AG10803 (cell line): Measurements from ENCODE around the gene APLP1.
"Not testable (repeated sequence)": the region's sequence is repeated elsewhere in the genome, so short reads cannot be mapped to it uniquely, and the experiment has no call there.

Source experiments
- DNase-seq: peaks from one replicate; pipeline ENCODE4 v3.0.0; 2010; ENCODE audit warnings: low read depth
- H3K4me3 ChIP-seq: 2 replicates; pipeline ENCODE4 v1.5.1; 2011; ENCODE audit warnings: mild to moderate bottlenecking, low read length, control low read depth
- TF ChIP-seq, protein P1 (sequence below): conservative IDR thresholded peaks from 2 replicates; pipeline ENCODE4 v1.5.1; 2011; ENCODE audit warnings: mild to moderate bottlenecking, low read length, control low read depth, inconsistent platforms

The APLP1 gene

DNA sequence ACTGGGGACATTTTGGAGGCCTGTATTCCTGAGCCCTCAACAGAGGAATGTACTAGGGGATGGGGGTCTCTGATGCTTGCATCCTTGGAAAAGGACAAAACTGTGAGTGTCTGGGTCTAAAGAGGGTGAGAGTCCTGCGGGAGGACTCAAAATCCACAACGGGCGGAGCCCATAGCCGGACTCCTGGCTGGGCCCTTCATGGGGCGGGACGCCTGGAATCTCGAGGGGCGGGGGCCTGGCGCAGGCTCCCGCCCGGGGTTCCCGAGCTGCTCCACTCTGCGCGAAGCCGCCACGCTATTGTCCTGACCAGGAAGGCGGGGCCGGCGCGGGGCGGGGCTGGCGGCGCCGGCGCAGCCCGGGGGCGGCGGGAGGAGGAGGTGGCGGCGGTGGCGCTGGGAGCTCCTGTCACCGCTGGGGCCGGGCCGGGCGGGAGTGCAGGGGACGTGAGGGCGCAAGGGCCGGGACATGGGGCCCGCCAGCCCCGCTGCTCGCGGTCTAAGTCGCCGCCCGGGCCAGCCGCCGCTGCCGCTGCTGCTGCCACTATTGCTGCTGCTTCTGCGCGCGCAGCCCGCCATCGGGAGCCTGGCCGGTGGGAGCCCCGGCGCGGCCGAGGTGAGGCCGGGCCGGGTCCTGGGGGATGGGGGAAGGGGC, at the start of gene APLP1:
TSS of gene APLP1 (plus strand) at position 403 of the 651 bp plus-strand sequence. CDS start at position 466, 63 bp downstream.
- H3K4me3 ChIP-seq: peak within 1 kb of the TSS; percentile 39
- peak; percentile 39 for DNase-seq

DNA sequence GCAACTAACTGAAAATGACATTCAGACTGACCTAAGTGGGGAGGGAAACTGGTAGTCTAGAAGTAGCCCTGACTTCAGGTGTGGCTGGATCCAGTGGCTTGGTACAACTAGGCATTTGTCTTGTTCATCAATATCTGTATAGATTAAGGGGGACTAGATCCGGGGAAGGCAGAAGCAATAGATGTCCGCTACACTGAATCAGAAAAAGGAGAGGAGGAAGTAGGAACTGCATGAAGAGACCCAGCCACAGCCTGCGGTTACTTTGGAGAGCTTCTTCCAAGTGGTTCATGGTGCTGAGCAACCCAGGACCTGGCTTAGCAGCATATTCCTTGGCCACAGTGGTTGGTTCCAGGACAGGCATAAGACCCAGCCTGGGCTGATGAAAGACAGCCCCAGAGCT, 45.8 kb upstream of the APLP1 start:
- DNase-seq: no peak
- TF ChIP-seq, protein P1, sequence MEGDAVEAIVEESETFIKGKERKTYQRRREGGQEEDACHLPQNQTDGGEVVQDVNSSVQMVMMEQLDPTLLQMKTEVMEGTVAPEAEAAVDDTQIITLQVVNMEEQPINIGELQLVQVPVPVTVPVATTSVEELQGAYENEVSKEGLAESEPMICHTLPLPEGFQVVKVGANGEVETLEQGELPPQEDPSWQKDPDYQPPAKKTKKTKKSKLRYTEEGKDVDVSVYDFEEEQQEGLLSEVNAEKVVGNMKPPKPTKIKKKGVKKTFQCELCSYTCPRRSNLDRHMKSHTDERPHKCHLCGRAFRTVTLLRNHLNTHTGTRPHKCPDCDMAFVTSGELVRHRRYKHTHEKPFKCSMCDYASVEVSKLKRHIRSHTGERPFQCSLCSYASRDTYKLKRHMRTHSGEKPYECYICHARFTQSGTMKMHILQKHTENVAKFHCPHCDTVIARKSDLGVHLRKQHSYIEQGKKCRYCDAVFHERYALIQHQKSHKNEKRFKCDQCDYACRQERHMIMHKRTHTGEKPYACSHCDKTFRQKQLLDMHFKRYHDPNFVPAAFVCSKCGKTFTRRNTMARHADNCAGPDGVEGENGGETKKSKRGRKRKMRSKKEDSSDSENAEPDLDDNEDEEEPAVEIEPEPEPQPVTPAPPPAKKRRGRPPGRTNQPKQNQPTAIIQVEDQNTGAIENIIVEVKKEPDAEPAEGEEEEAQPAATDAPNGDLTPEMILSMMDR: no peak
- no peak overlapping the region for H3K4me3 ChIP-seq

More for the DNA sequence above, at the start of gene APLP1:
- TF ChIP-seq, protein P1: no peak

DNA sequence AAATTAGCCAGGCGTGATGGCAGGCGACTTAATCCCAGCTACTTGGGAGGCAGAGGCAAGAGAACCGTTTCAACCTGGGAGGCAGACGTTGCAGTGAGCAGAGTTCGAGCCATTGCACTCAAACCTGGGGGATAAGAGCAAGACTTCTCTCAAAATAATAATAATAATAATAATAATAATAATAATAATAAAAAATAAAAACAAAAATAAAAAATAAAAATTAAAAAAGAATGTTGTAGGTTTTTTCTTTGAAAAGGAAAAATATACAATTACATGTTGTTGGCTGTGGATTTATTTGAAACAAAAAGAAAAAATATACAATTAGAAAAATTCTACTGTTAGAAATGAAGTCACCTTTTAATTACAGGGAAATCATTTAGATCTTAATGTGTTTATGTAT, 44.2 kb upstream of the APLP1 start:
- no peak for DNase-seq
- H3K4me3 ChIP-seq: no peak overlapping the region
- TF ChIP-seq, protein P1: no peak

DNA sequence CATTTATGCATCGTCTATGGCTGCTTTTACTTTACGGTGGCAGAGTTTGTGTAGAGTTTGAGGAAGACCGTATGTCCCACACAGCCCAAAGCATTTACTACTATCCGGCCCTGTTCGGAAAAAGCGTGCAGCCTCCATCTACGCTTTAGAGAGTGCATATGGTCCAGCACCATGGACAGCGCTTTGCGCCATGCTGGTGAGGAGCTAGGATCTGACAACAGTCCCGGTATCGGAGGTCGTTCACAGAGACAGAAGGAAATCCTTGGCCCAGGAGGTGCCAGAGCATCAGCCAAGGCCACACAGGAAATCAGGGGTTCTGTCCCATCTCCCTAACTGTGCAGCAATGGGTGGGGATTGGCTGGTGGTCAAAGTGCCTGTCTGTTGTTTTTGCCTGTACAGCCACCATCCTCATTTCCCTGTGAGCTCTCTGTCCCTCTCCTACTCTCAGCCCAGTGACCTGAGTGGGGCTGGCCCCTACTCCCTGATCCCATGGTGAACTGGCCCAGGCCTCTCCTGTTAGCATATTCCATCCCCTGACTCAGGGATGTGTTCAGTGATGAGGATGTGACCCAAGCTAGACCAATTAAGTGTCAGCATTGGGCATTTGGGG, 39.6 kb upstream of the APLP1 start:
- no peak overlapping the region for H3K4me3 ChIP-seq
- TF ChIP-seq, protein P1: no peak
- peak; percentile 50 for DNase-seq

DNA sequence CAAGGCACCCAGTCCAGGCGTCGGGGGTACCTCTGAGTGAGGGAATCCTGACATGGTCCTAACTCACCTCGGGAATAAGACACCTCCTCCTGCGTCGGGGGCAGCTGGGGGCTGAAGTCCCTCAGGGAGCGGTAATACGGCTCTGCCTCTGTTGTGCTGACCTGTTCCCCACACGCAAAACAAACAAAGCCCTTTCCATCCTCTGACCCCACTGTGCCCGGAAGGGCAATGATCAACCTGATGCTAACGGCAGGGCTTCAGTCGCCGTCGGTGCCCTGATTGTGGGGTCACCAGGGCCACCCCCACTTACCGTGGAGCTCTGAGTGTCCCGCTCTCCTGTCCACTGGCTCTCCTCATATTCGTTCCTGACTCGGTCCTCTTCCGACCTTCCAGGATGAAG, 37.4 kb upstream of the APLP1 start:
- H3K4me3 ChIP-seq: no peak overlapping the region
- no peak for DNase-seq
- TF ChIP-seq, protein P1: no peak

DNA sequence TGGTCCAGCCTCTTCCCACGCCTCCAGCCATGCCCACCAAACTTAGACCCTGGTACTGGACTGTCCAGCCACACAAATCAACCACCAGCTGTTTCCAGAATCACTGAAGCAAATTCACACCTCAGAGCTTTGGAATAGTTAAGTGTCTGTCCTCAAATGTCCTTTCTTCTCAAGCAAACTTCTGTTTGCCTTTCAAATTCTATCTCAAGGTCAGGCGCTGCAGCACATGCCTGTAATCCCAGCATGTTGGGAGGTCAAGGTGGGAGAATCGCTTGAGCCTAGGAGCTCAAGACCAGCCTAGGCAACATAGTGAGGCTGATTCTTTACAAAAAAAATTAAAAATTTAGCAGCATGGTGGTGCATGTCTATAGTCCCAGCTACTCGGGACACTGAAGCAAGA, 36.3 kb upstream of the APLP1 start:
- no peak for DNase-seq
- TF ChIP-seq, protein P1: no peak
- H3K4me3 ChIP-seq: no peak overlapping the region

DNA sequence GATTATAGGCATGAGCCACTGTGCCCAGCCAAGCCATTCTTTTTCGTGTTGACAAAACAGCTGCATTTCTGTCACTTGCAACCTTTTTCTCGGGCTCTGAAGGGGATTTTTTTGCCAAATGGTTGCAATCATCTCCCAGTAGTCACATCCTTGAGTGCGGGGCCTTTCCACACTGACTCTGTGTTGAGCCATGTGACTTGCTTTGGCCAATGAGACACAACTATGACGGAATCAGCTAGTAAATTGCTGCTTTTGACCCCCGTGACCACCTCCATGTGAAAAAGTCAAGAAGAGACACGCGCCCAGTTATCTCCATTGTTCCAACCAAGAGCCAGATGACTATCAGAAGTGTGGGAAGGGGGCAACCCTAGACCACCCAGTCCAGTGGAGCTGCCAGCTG, 34.4 kb upstream of the APLP1 start:
- H3K4me3 ChIP-seq: no peak overlapping the region
- no peak for DNase-seq
- TF ChIP-seq, protein P1: no peak

DNA sequence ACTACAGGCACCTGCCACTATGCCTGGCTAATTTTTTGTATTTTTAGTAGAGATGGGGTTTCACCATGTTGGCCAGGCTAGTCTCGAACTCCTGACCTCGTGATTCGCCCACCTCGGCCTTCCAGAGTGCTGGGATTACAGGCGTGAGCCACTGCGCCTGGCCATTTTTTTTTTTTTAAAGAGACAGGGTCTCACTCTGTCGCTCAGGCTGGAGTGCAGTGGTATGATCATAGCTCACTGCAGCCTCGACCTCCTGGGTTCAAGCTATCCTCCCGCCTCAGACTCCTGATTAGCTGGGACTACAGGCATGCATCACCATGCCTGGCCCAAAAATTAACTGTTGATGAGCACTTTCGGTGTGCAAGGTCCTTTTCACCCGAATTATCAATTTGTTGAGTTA, 32.3 kb upstream of the APLP1 start:
- not testable (repeated sequence) for DNase-seq, H3K4me3 ChIP-seq
